Loucy (cell line): ENCODE measurements around the gene USP21.

Experiments used
- CTCF ChIP-seq: fragments of 200-600 bp; sonication (generic); conservative IDR thresholded peaks from 2 replicates; pipeline ENCODE4 v1.5.1; 2014; ENCODE audit warnings: mild to moderate bottlenecking, antibody characterized with exemption, low read length
- EZH2phosphoT487 ChIP-seq: fragments of 200-600 bp; IDR thresholded peaks from 2 replicates; pipeline ENCODE4 v1.6.1; 2018; ENCODE audit warnings: antibody characterized with exemption, mild to moderate bottlenecking, moderate library complexity, borderline replicate concordance

- no peak for TF ChIP-seq CTCF
- TF ChIP-seq EZH2phosphoT487: no peak
These were observed 1.4 kb downstream of the USP21 start for GRCh38 chr1:161160671-161161145.
